ENCODE results near the gene GALM. TPM values are rescaled to one million over a fixed set of nuclear protein-coding genes. Genes with fewer than 3 reads are reported as not detected.

Gene GALM
- polyA plus RNA-seq, 1 donor (not counting 4 experiments of a cell fraction or from before 2014, with no cell fraction given), result 1.2 TPM

- H2AFZ ChIP-seq (ENCODE audit: control insufficient read depth, low read length), result no peak overlapping the region
- H4K20me1 ChIP-seq (ENCODE audit: control insufficient read depth, extremely low read depth, insufficient read depth, low read length), result peaks cover 36% of the 10 kb centered on the region
- dilution Hi-C loops (cut with MboI; ENCODE audit: extremely low pct_ligation_motif_present, low sequenced_read_pairs), result loop anchor here (25.0 kb wide), 1 partner anchor 186 kb away; no protein-coding TSS in a partner anchor
- FAIRE-seq (no peak), DNase-seq (ENCODE audit: low read depth, low spot score) (no peak)
- no peak overlapping the region for H3K4me3 ChIP-seq (ENCODE audit: control insufficient read depth in 2 of 3, extremely low read depth in 1 of 3, insufficient read depth in 2 of 3, low read depth in 1 of 3, low read length in 3 of 3)
- H3K9me1 ChIP-seq (ENCODE audit: control insufficient read depth, extremely low read depth, insufficient read depth, low read length), result no peaks in the 10 kb centered on the region
- H3K4me2 ChIP-seq (ENCODE audit: control insufficient read depth, extremely low read depth, insufficient read depth, low read depth, low read length), result peak overlapping the region; percentile 74
- no peak overlapping the region for H3K27ac ChIP-seq (ENCODE audit: control insufficient read depth, insufficient read depth, low read length)
- no peak for TF ChIP-seq CTCF (optimal IDR thresholded peaks at IDR 0.05 in 1 of 3, IDR thresholded peaks at IDR 0.05 in 1 of 3, conservative IDR thresholded peaks at IDR 0.05 in 1 of 3; ENCODE audit: extremely low read depth in 1 of 3, insufficient read depth in 2 of 3, low read length in 3 of 3)
- TF ChIP-seq EZH2 (IDR thresholded peaks at IDR 0.05; ENCODE audit: low read length), result no peak
- no peaks in the 10 kb centered on the region for H3K9me3 ChIP-seq (ENCODE audit: control insufficient read depth, low read depth, low read length)
- H3K4me1 ChIP-seq (ENCODE audit: control insufficient read depth, extremely low read depth, insufficient read depth, low read length), result peaks cover 30% of the 10 kb centered on the region
- no peak overlapping the region for H3K9ac ChIP-seq (ENCODE audit: control insufficient read depth, extremely low read depth, insufficient read depth, low read length)
- H3K27me3 ChIP-seq (ENCODE audit: control insufficient read depth, extremely low read depth, insufficient read depth, low read length), result no peaks in the 10 kb centered on the region
- H3K36me3 ChIP-seq (ENCODE audit: control insufficient read depth in 2 of 2, extremely low read depth in 1 of 2, insufficient read depth in 2 of 2, low read length in 2 of 2), result peaks cover 28 to 62% of the 10 kb centered on the region in 2 experiments
- peaks cover 75% of the 10 kb centered on the region for H3K79me2 ChIP-seq (ENCODE audit: control insufficient read depth, insufficient read depth, low read length)
Observed at GRCh38 chr2:38747819-38748218, 81.9 kb downstream of the GALM start.

- Histone ChIP-seq H3K27me3 (ENCODE audit: control insufficient read depth, extremely low read depth, insufficient read depth, low read length) (no peaks in the 10 kb centered on the region), H3K4me2 (ENCODE audit: control insufficient read depth, extremely low read depth, insufficient read depth, low read depth, low read length) (peak overlapping the region; percentile 74), H3K4me1 (ENCODE audit: control insufficient read depth, extremely low read depth, insufficient read depth, low read length) (peaks cover 30% of the 10 kb centered on the region), H2AFZ (ENCODE audit: control insufficient read depth, low read length) (no peak overlapping the region), H3K27ac (ENCODE audit: control insufficient read depth, insufficient read depth, low read length) (no peak overlapping the region), H4K20me1 (ENCODE audit: control insufficient read depth, extremely low read depth, insufficient read depth, low read length) (peaks cover 36% of the 10 kb centered on the region), H3K36me3 (ENCODE audit: control insufficient read depth in 2 of 2, extremely low read depth in 1 of 2, insufficient read depth in 2 of 2, low read length in 2 of 2) (peaks cover 26 to 60% of the 10 kb centered on the region in 2 experiments), H3K9me3 (ENCODE audit: control insufficient read depth, low read depth, low read length) (no peaks in the 10 kb centered on the region), H3K4me3 (ENCODE audit: control insufficient read depth in 2 of 3, extremely low read depth in 1 of 3, insufficient read depth in 2 of 3, low read depth in 1 of 3, low read length in 3 of 3) (peak overlapping the region in 1 of 3 experiments; percentile 16), H3K79me2 (ENCODE audit: control insufficient read depth, insufficient read depth, low read length) (peaks cover 73% of the 10 kb centered on the region), H3K9ac (ENCODE audit: control insufficient read depth, extremely low read depth, insufficient read depth, low read length) (no peak overlapping the region), H3K9me1 (ENCODE audit: control insufficient read depth, extremely low read depth, insufficient read depth, low read length) (no peaks in the 10 kb centered on the region)
- TF ChIP-seq EZH2 (IDR thresholded peaks at IDR 0.05; ENCODE audit: low read length), result no peak
- no peak for FAIRE-seq
- DNase-seq (ENCODE audit: low read depth, low spot score), result no peak
- dilution Hi-C loops (cut with MboI; ENCODE audit: extremely low pct_ligation_motif_present, low sequenced_read_pairs), result loop anchor here (25.0 kb wide), 1 partner anchor 186 kb away; no protein-coding TSS in a partner anchor
Observed at GRCh38 chr2:38748391-38748790, 82.5 kb downstream of the GALM start.
